ENCODE measurements around the gene FRMPD4. TPM values are rescaled to one million over a fixed set of nuclear protein-coding genes. Genes with fewer than 3 reads are reported as not detected.

Gene FRMPD4
- total and polyA plus RNA-seq, 10 donors: not detected

GRCh38 chrX:12237131-12237530 is 98.9 kb downstream of the FRMPD4 start:
- no peaks in the 10 kb centered on the region for H3K9me3 ChIP-seq
- H3K4me1 ChIP-seq: no peaks in the 10 kb centered on the region
- DNase-seq: no peak
- H3K27me3 ChIP-seq (replicated peaks in 1 of 7): no peaks in the 10 kb centered on the region
- TF ChIP-seq POLR2A (IDR thresholded peaks at IDR 0.05) (no peak), POLR2AphosphoS5 (IDR thresholded peaks at IDR 0.05) (no peak)
- TF ChIP-seq, protein P1, sequence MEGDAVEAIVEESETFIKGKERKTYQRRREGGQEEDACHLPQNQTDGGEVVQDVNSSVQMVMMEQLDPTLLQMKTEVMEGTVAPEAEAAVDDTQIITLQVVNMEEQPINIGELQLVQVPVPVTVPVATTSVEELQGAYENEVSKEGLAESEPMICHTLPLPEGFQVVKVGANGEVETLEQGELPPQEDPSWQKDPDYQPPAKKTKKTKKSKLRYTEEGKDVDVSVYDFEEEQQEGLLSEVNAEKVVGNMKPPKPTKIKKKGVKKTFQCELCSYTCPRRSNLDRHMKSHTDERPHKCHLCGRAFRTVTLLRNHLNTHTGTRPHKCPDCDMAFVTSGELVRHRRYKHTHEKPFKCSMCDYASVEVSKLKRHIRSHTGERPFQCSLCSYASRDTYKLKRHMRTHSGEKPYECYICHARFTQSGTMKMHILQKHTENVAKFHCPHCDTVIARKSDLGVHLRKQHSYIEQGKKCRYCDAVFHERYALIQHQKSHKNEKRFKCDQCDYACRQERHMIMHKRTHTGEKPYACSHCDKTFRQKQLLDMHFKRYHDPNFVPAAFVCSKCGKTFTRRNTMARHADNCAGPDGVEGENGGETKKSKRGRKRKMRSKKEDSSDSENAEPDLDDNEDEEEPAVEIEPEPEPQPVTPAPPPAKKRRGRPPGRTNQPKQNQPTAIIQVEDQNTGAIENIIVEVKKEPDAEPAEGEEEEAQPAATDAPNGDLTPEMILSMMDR (IDR thresholded peaks at IDR 0.05 in 8 of 11, conservative IDR thresholded peaks at IDR 0.05 in 3 of 11): no peak
- no peak overlapping the region for H3K4me3 ChIP-seq
- no peak overlapping the region for H3K27ac ChIP-seq
- no peaks in the 10 kb centered on the region for H3K36me3 ChIP-seq
- intact Hi-C loops (cut with DNase I; ENCODE audit: low total_unique reads): no loop called here

DNA sequence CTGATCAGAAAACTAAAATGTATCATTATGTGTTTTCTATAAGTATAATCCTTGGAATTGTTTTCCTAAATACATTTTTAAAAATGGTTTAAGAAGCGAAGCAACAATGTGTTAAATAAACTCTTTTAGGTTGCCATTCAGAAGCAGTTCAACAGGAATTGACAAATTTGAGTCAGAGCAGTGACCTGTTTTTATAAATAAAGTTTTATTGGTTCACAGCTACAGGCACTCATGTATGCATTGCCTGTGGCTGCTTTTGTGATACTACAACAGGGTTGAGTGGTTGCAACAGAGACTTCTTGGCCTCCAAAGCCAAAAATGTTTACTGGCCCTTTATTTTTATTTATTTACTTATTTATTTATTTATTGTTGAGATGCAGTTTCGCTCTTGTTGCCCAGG is 99.5 kb downstream of the FRMPD4 start:
- no peak for TF ChIP-seq POLR2AphosphoS5 (IDR thresholded peaks at IDR 0.05)
- TF ChIP-seq, protein P1 (IDR thresholded peaks at IDR 0.05 in 8 of 11, conservative IDR thresholded peaks at IDR 0.05 in 3 of 11): no peak
- TF ChIP-seq POLR2A (IDR thresholded peaks at IDR 0.05): no peak
- DNase-seq: no peak
- 63 to 90% (median 70%) methylated on average over 2 of the region's 2 CpGs for WGBS, 5 donors
- H3K27ac ChIP-seq: no peak overlapping the region
- no peak overlapping the region for H3K4me3 ChIP-seq
- no peaks in the 10 kb centered on the region for H3K27me3 ChIP-seq (replicated peaks in 1 of 7)
- no peaks in the 10 kb centered on the region for H3K36me3 ChIP-seq
- intact Hi-C loops (cut with DNase I; ENCODE audit: low total_unique reads): no loop called here
- H3K9me3 ChIP-seq: no peaks in the 10 kb centered on the region
- H3K4me1 ChIP-seq: no peaks in the 10 kb centered on the region

GRCh38 chrX:12239356-12240082 is 101.2 kb downstream of the FRMPD4 start:
- no peaks in the 10 kb centered on the region for H3K4me1 ChIP-seq
- 63 to 78% (median 73%) methylated on average over 4 to 5 of the region's 5 CpGs for WGBS, 5 donors
- H3K27me3 ChIP-seq (replicated peaks in 1 of 7): no peaks in the 10 kb centered on the region
- no peak for DNase-seq
- no peak overlapping the region for H3K27ac ChIP-seq
- TF ChIP-seq, protein P1 (IDR thresholded peaks at IDR 0.05 in 8 of 11, conservative IDR thresholded peaks at IDR 0.05 in 3 of 11): no peak
- TF ChIP-seq POLR2A (IDR thresholded peaks at IDR 0.05) (no peak), POLR2AphosphoS5 (IDR thresholded peaks at IDR 0.05) (no peak)
- H3K9me3 ChIP-seq: no peaks in the 10 kb centered on the region
- H3K4me3 ChIP-seq: no peak overlapping the region
- intact Hi-C loops (cut with DNase I; ENCODE audit: low total_unique reads): no loop called here
- H3K36me3 ChIP-seq: no peaks in the 10 kb centered on the region

- intact Hi-C loops (cut with DNase I; ENCODE audit: low total_unique reads): no loop called here
- H3K27me3 ChIP-seq (replicated peaks in 1 of 7): no peaks in the 10 kb centered on the region
- 68 to 93% (median 90%) methylated on average over 1 of the region's 1 CpG for WGBS, 5 donors
- no peaks in the 10 kb centered on the region for H3K4me1 ChIP-seq
- H3K4me3 ChIP-seq: no peak overlapping the region
- no peak overlapping the region for H3K27ac ChIP-seq
- no peaks in the 10 kb centered on the region for H3K36me3 ChIP-seq
- TF ChIP-seq POLR2AphosphoS5 (IDR thresholded peaks at IDR 0.05) (no peak), POLR2A (IDR thresholded peaks at IDR 0.05) (no peak)
- TF ChIP-seq, protein P1 (IDR thresholded peaks at IDR 0.05 in 8 of 11, conservative IDR thresholded peaks at IDR 0.05 in 3 of 11): no peak
- H3K9me3 ChIP-seq: no peaks in the 10 kb centered on the region
- DNase-seq: no peak
Observed at GRCh38 chrX:12240491-12240890, 102.2 kb downstream of the FRMPD4 start.
